ENCODE measurements around the gene CRYZL1. TPM values are rescaled to one million over a fixed set of nuclear protein-coding genes. Genes with fewer than 3 reads are reported as not detected.

Gene CRYZL1
- total and polyA plus RNA-seq, 2 donors (not counting 1 experiment from before 2014, with no cell fraction given) = 30.6 to 60.6 TPM

DNA sequence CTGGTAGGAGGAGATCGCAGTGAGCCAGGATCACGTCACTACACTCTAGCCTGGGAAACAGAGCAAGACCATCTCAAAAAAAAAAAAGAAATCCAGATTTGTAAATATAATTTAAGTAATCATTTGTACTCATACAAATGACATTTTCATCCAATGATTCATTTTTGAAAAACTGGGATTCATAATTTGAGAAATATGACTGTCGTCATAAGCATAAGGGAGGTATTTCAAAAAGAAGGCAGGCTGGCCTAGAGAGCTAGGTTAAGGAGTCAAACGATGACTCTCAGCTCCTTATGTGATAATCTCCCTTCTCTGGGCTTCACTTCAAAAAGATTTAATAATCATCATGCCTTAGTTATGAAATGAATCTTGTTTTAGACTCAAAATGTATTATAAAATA lies 101.9 kb downstream of the CRYZL1 start:
- Histone ChIP-seq H4K20me1 (ENCODE audit: control insufficient read depth, insufficient read depth, low read length, poor library complexity, severe bottlenecking) (peaks cover 13% of the 10 kb centered on the region), H3K79me2 (ENCODE audit: control insufficient read depth, insufficient read depth, low read length) (peaks cover 81% of the 10 kb centered on the region), H2AFZ (ENCODE audit: insufficient read depth, low read depth, low read length, poor library complexity, severe bottlenecking) (no peak overlapping the region), H3K36me3 (replicated peaks in 1 of 2; ENCODE audit: control extremely low read depth in 1 of 2, control insufficient read depth in 1 of 2, extremely low read depth in 1 of 2, insufficient read depth in 2 of 2, low read length in 1 of 2) (peaks cover 5 to 39% of the 10 kb centered on the region in 2 experiments), H3K27ac (ENCODE audit: low read length in 2 of 2) (no peak overlapping the region), H3K4me3 (ENCODE audit: control extremely low read depth in 1 of 5, extremely low read depth in 1 of 5, insufficient read depth in 1 of 5, low read depth in 2 of 5, low read length in 4 of 5) (no peak overlapping the region), H3K27me3 (replicated peaks in 1 of 4; ENCODE audit: control extremely low read depth in 1 of 4, control insufficient read depth in 3 of 4, insufficient read depth in 4 of 4, low read length in 3 of 4) (no peaks in the 10 kb centered on the region), H3K4me2 (replicated peaks; ENCODE audit: low read depth, low read length, poor library complexity, severe bottlenecking) (no peak overlapping the region), H3K9ac (ENCODE audit: low read length) (no peak overlapping the region), H3K9me3 (ENCODE audit: control extremely low read depth in 1 of 3, control insufficient read depth in 2 of 3, insufficient read depth in 1 of 3, low read length in 2 of 3) (no peaks in the 10 kb centered on the region), H3K4me1 (ENCODE audit: control insufficient read depth in 2 of 2, insufficient read depth in 2 of 2, low read length in 2 of 2) (peaks cover 13 to 15% of the 10 kb centered on the region in 2 donors)
- H3K27me3 Mint-ChIP-seq = no peaks in the 10 kb centered on the region
- no peak overlapping the region for H3K4me3 Mint-ChIP-seq
- DNase-seq = no peak
- ATAC-seq (ENCODE audit: low read depth) = no peak
- TF ChIP-seq EZH2 (IDR thresholded peaks at IDR 0.05; ENCODE audit: borderline replicate concordance, insufficient read depth, low read depth, low read length, poor library complexity, severe bottlenecking) = no peak
- TF ChIP-seq, protein P1, sequence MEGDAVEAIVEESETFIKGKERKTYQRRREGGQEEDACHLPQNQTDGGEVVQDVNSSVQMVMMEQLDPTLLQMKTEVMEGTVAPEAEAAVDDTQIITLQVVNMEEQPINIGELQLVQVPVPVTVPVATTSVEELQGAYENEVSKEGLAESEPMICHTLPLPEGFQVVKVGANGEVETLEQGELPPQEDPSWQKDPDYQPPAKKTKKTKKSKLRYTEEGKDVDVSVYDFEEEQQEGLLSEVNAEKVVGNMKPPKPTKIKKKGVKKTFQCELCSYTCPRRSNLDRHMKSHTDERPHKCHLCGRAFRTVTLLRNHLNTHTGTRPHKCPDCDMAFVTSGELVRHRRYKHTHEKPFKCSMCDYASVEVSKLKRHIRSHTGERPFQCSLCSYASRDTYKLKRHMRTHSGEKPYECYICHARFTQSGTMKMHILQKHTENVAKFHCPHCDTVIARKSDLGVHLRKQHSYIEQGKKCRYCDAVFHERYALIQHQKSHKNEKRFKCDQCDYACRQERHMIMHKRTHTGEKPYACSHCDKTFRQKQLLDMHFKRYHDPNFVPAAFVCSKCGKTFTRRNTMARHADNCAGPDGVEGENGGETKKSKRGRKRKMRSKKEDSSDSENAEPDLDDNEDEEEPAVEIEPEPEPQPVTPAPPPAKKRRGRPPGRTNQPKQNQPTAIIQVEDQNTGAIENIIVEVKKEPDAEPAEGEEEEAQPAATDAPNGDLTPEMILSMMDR (IDR thresholded peaks at IDR 0.05) = no peak
- POLR2A ChIA-PET = no interaction called here
- peaks cover 27% of the 10 kb centered on the region for H3K4me1 Mint-ChIP-seq
- H3K9me3 Mint-ChIP-seq (ENCODE audit: insufficient read depth) = no peaks in the 10 kb centered on the region
- CTCF ChIA-PET = no interaction called here
- H3K27ac Mint-ChIP-seq = no peak overlapping the region
- intact Hi-C loops (cut with micrococcal nuclease) = loop anchor here (5.0 kb wide), 4 partner anchors 212 to 1078 kb away; partner anchors contain the start of genes CFAP298 and RCAN1
- WGBS (ENCODE audit: insufficient coverage) = no CpG with 5 or more reads among the region's 4 CpGs

Other genes starting within 250 kb of the CRYZL1 start
- gene IFNGR2, start 238.3 kb downstream of the CRYZL1 start, total RNA-seq = 93.9 and 108 TPM in 2 replicates
- 85.2 and 96.0 TPM in 2 replicates for gene IFNGR2, start 238.3 kb downstream of the CRYZL1 start, polyA plus RNA-seq
- gene TMEM50B, start 161.8 kb downstream of the CRYZL1 start, total RNA-seq = 79.0 and 79.5 TPM in 2 replicates
- gene TMEM50B, start 161.8 kb downstream of the CRYZL1 start, polyA plus RNA-seq = 52.6 and 88.4 TPM in 2 replicates
- 2.4 and 2.5 TPM in 2 replicates for gene DNAJC28, start 150.0 kb downstream of the CRYZL1 start, total RNA-seq
- gene DNAJC28, start 150.0 kb downstream of the CRYZL1 start, polyA plus RNA-seq = 0.17 and 0.30 TPM in 2 replicates
- gene GART, start 99.6 kb downstream of the CRYZL1 start, total RNA-seq = 58.3 and 65.3 TPM in 2 replicates
- gene GART, start 99.6 kb downstream of the CRYZL1 start, polyA plus RNA-seq = 8.6 and 8.7 TPM in 2 replicates
- 441 and 463 TPM in 2 replicates for gene SON, start 98.7 kb downstream of the CRYZL1 start, total RNA-seq
- 92.0 and 107 TPM in 2 replicates for gene SON, start 98.7 kb downstream of the CRYZL1 start, polyA plus RNA-seq
- 6.0 and 6.3 TPM in 2 replicates for gene DONSON, start 53.1 kb downstream of the CRYZL1 start, total RNA-seq
- gene DONSON, start 53.1 kb downstream of the CRYZL1 start, polyA plus RNA-seq = 6.2 and 7.0 TPM in 2 replicates
- 2.4 and 2.5 TPM in 2 replicates for gene ITSN1, start 760 bp upstream of the CRYZL1 start, total RNA-seq
- 0.31 and 0.37 TPM in 2 replicates for gene ITSN1, start 760 bp upstream of the CRYZL1 start, polyA plus RNA-seq

Measured in B cell (primary cell).